CD4-positive, alpha-beta T cell treated with Interleukin-4 for 4 hours (primary cell): ENCODE results near the gene TIAM2.
A peak's percentile ranks its signal among the peaks of the same experiment; 100 is the strongest.
"Not testable (repeated sequence)": the region's sequence is repeated elsewhere in the genome, so short reads cannot be mapped to it uniquely, and the experiment has no call there.

Experiments used
- DNase-seq: peaks from one replicate; pipeline ENCODE4 v3.0.0-alpha.2; 2020

TIAM2 gene

DNA sequence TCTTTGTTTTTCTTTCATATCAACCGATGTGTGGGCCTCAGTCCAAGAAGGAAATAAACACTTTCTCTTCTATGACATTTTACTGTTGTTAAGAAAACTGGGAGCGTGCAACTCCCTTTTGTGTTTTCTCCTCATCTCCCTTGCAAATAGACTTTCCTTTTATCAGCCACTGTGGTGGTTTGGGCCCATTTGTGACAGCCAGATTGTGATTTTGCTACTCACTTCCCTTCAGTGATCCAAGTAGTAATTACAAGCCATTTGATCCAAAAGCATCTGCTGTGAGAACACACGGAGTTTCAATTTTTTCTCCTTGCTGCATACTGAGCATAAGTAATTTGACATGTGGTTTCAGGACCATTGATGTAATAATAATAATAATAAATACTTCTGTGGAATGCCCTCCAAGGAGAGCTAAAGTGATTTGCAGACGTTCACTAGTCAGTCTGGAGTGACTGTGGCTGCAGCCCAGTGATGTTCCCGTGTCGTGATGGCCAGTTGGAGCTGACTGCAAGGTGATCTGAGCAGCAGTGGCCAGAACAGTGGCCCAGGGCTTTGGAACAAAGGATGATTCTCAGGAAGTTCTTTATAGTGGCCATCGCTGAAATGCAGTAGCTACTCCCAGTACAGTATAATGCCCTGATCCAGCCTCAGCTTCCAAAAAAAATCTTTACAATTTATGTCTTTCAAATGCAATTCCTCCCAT, 176.8 kb downstream of the TIAM2 start:
- DNase-seq: no peak

- no peak for DNase-seq
Measured at GRCh38 chr6:155173488-155173887, 178.4 kb downstream of the TIAM2 start.

DNA sequence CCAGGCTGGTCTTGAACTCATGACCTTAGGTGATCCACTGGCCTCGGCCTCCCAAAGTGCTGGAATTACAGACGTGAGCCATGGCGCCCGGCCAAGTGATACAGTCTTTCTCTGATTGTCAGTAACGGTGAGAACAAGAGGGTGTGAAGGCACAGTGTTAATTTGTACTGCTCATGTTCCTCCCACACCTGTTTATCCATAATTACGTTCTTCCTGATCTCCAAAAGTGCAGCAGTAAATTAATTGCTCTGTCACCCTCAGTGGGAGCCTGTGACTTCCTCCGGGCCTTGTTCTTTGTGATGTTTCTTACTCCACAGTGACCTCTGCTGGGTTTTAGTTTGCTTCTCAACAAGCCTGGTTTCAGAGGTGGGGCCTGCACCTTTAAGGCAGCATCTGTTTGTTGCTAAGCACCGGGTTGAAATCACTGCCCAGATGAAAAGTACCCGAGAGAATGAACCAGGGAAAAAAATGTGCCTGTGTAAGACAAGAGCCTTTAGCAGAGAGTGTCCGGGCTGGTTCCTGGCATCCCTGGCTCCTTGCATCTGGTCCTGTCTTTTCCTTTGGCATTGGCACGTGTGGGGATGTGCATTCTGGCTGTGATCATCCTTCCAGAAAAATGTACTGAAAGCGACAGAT, 179.6 kb downstream of the TIAM2 start:
- DNase-seq: peak; percentile 84

- DNase-seq: peak; percentile 62
Measured at GRCh38 chr6:155177363-155177961, 182.3 kb downstream of the TIAM2 start.

DNA sequence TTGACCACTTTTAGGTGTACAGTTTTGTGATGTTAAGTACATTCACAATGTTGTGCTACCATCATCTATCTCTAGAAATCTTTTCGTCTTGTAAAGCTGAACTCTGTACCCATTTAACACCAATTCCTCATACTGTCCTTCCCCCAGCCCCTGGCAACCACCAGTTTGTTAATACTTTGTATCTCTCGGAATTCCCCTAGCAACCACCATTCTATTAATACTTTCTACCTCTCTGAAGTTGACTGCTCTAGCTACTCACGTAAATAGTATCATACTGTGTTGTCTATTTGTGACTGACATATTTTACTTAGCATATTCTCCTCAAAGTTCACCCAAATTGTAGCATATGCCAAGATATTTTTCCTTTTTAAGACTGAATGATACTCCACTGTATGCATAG, 186.4 kb downstream of the TIAM2 start:
- DNase-seq: peak; percentile 23

DNA sequence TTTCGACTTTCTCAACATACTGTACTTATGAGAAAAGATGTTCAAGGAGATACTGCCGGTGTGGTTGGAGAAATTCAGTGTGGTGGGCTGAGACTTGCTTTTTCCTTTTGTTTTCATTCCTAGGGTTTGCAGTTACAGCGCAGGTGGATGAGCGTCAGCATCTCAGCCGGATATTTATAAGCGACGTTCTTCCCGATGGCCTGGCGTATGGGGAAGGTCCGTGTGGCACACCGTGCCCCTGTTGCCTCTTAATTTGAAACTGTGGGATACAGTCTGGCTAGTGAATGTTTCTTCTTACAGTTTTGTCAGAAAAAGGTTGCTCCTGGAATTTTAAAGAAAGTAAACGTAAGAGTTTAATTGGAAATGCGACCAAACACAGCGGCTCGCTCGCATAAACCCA, 187.0 kb downstream of the TIAM2 start:
- no peak for DNase-seq

DNA sequence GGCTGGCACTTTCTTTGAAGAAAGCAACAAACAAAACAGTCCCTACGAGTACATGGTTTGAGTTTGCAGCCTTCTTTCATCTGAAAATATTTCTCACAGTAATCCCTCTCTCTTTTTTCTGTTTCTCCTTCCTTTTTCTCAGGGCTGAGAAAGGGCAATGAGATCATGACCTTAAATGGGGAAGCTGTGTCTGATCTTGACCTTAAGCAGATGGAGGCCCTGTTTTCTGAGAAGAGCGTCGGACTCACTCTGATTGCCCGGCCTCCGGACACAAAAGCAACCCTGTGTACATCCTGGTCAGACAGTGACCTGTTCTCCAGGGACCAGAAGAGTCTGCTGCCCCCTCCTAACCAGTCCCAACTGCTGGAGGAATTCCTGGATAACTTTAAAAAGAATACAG, 188.0 kb downstream of the TIAM2 start:
- no peak for DNase-seq

DNA sequence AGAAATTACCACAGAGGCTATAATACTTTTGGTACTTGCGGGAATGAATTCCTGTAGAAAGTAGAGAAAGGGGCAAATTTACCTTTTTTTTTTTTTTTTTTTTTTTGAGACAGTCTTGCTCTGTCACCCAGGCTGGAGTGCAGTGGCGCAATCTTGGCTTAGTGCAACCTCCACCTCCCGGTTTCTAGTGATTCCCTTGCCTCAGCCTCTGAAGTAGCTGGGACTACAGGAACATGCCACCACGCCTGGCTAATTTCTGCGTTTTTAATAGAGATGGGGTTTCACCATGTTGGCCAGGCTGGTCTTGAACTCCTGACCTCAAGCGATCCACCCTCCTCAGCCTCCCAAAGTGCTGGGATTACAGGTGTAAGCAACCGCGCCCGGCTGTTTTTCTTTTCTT, 189.9 kb downstream of the TIAM2 start:
- DNase-seq: not testable (repeated sequence)

DNA sequence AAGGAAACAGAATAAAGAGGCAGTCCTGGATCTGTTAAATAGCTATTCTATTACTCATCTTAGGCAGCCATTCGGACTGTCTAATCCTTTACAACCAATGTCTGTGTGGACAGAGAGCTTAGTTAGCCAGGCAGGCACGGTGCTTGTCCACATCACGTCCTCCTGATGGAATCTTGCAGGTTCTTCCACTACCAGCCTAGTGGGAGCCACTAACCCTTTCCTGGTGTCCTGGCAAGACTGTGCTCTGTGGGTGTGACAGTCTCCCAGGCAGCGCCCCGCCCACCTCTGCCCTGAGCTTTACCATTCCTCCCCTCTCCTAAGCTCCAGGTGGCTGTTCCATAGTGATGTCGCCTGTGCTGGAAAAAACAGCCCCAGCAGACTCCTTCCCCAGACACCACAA, 190.4 kb downstream of the TIAM2 start:
- no peak for DNase-seq

DNA sequence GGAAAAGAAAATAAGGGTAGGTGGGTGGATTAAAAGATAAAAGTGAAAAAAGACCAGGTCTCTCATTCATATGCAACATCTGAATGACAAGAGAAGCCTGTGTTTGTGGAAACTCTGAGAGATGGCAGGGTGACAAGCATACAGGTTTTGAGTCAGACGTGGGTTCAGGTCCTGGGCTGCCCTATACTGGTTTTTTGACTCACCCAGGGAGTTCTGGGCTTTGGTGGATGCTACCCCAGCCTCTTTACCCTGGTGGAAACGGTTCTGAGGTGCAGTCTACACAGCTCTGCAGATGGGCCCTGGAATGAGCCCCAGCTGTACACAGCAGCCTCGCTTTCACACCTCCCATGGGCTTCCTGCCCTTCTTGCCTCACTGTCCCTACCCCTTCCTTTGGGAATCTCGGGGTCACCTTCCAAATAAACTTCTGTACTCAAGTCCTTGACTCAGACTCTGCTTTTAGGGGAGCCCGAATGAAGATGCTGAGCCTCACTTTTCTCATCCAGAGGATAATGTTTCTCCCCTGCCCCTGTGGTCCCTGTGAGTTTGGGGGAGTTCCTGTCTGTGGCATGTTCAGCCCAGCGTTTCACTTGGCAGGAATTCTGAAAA, 191.0 kb downstream of the TIAM2 start:
- peak; percentile 18 for DNase-seq

DNA sequence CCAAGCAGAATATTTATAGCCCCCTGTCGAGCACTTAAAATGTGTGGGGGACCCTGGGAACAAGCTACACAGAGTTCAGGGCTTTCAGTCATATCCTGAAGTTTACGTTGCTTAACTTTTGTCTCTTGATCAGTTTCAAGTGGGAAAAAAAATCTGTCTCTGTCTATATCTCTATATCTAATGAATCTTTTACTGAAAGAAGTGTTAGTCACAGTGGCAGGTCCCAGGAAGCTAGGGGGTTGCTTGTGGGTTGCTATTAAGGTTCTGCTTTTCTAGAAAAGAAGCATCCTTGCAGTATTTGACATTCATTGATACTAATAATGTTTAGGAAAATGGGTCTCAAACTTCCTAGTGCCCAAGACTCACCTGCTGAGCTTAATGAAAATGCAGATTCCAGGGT, 192.0 kb downstream of the TIAM2 start:
- peak; percentile 23 for DNase-seq

DNA sequence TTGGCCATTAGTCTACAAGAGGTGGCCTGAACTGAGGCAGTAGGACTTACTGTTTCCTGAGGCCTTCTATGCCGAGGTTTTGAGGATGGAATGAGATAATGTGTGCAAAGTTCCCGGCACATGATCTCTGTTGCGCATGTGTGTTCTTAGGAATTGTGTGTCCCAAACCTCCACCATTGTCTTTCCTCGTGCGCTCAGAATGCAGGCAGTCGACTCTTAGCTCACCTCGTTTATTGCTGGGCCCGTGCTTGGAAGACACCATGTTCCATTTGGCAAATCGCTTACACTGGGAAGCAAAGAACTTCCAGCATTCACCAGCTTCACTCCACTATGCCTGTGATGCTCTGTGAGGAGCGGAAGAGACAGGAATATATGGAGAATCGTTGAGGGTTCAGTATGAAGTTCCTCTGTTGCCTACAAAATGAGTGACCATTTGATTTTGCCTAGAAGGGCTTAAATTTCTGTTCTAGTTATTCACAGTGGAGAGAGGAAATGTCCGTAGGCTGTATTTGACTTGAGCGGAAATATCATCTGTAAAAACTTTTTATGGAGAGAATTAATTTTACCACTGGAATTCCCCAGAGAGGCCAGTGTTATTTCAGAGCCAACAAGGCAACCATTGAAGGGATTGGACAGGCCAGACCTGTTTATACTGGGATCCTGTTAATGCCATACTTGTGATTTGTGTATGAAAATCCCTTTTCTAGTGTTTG, 193.0 kb downstream of the TIAM2 start:
- no peak for DNase-seq

DNA sequence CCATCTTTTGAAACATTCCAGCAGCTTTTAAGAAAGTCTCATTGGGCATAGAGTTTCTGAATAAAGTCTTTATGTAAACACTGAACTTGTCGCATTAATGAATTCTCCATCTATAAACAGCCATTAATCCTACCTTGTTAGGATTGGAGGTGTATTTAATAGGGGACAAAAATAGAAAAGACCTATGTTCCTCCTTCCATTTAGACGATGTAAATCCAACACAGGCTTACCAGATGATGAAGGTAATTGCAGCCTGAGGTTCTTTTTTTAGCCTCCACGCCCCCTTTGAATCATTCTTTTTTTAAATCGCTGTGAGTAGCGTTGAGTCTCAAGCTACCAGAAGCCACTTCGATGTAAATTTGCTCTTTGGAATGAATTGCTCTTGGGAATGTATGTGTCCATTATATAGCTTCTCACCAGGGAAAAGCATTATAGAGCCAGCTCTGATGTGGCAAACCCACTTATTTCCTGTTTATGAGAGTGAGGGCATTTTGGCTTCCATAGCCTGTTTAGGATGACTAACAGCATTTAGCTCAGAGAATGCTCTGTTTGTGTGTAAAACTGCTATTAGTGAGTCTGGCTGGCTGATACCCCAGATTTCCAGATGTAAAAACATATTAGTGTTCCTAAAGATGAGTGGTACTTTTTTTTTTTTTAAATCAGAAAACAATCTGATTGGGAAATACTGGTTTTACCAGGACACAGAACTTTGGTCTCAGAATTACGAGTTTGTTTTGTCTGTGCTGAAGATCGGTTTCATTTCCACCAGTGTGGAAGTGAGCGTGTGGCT, 193.8 kb downstream of the TIAM2 start:
- peak; percentile 47 for DNase-seq

DNA sequence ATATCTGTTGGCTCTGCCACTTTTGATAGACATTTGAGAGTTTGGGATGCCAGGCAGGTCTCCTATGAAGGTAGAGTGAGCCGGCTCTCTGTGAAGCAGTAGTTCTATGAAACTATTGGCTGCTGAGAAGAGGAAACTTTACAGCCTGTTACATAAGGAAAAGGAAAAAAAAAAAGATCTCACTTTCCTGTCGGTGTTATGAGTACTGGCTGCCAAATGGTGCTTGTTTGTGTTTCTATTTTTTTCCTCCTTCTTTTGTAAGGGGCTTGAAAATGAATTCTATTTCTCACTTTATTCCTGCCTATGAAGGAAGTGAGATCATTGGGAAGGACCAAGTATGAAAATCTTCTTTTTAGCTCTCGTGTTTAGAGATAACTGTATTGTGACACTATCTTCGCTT, 195.6 kb downstream of the TIAM2 start:
- no peak for DNase-seq

DNA sequence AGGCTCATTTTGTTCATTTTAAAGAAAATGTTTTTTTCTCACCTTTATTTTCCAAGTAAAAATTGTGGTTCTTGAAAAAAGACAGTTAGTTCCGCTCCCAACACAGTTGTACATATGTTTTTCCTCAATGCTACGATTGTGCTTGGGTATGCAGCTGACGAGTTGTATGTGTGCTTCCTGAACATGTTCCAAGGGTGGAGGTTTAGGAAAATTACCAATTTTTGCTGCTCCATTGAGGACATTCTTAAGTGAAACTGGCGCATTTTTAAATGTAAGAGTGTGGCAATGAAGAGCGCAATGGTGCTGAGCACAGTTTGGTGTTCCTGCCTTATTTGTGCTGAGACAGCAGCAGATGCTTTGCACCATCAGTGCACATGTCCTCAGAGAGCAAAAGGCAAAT, 198.4 kb downstream of the TIAM2 start:
- no peak for DNase-seq

DNA sequence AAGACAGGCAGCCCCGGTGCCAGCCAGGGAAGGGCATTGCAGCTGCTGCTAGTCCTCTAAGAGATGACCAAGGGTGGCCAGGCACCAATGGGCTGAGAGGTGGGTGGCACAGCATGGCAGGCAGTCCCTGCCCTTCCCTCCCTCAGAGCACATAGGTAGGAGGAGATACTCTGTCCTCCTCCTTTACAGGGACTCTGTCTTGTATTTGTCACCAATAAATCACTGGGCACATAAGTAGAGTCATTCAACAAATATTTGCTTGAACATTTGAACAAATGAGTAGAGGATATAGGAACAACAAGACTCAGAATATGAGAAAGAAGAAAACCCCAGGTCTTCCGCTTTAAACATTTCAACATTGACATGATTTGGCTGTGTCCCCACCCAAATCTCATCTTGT, 199.3 kb downstream of the TIAM2 start:
- DNase-seq: no peak

- DNase-seq: no peak
Measured at GRCh38 chr6:155195903-155196302, 200.8 kb downstream of the TIAM2 start.

DNA sequence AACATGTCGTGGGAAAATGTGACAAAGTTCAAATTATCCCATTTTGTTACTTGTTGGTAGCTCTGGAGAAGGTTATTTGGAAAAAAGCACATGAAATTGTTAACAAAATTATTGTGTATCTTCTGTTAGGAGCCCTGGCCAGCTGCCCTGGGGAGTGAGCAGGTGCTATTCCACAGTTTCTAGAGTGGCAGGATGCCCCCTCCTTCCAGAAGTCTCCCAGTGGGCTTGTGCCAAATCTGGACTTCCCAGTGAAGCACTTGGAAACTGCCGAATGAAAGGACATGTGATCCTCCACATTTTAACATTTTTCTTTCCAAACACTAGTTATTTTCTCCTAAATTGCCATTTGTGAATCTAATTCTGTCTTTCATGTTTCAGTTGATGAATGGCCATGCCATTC, 201.8 kb downstream of the TIAM2 start:
- no peak for DNase-seq

DNA sequence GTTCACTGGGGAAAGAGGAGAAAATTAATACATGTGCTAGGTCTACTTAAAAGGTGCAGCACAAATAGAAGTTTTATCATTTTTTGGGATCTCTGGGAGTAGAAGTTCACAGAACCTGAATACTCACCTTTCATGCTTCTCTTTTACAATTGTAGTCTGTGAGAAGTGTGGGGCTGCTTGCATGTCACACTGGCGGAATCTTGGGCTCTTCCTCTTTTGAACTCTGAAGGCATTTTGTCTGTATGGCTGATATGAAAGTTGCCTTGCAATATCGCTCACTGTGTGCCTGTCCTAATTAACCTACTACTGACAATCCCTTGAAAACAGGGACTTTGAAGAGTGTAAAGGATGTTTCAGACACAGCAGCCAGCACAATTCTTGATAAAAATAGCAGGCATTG, 202.8 kb downstream of the TIAM2 start:
- no peak for DNase-seq

DNA sequence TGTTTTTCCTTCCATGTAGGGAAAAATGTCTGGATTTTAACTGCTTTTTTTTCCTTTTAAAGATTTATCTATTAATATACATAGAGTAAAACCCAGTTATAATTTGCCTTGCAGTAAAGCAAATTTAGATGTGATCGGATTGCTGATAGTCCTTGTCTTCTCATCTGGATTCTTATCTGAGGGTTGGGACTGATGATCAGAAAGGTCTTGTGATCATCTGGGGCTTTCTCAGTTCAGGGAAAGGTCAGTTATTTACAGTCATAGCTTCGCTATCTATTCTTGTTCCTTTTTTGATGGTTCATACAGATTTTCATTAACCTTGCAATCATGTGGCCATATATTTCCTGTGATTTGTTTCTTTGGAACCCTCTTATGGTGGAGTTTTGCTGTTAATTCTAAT, 204.9 kb downstream of the TIAM2 start:
- no peak for DNase-seq

DNA sequence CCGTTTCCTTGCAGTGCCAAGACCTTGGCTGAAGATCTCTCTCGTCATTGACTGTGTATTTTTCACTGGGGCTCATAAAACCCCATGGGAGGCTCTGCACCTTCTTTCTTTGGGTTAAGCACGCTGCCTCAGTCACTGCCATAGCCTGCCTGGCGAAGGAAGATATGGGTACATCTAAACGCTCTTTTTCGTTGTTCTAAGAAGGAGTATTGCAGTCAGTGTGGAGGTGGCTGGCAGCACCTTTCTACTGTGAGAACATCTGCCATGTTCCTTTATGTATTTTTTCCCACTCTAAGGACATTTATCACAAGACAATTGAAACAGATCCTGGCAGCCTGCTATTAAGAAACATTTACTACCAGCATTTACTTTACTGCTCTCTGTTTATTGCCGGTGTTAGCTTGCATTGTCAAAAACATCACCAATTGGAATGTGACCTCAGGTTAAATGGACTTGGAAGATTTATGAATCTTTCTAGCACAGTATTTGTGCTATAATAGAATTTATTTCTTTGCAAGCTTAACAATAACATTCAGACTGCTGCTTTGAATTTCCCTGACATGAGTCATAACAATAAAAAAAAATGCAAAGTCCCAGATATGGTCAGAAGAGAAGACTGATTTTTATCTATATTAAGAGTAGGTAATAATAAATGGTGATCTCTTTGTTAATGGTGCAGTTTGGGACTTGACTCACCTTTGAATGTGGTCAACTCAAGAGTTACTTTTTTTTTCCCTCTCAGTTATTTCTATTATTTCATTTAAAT, 206.5 kb downstream of the TIAM2 start:
- DNase-seq: no peak

- no peak for DNase-seq
Measured at GRCh38 chr6:155207223-155207622, 212.1 kb downstream of the TIAM2 start.
